A549 treated with RU486 at 1 μM for 4 hours (cell line): Measurements from ENCODE around the gene IKZF5. TPM values are rescaled to one million over a fixed set of nuclear protein-coding genes. Genes with fewer than 3 reads are reported as not detected.

Source experiments
- total RNA-seq: library from RNA; stranded (reverse); fragments of 200-300 nt; extraction: Qiagen RNA extraction; gene quantifications from 5 replicates; pipeline ENCODE4 v1.2.3, GENCODE V29; 2022; ENCODE audit warnings: low read depth

The IKZF5 gene, protein sequence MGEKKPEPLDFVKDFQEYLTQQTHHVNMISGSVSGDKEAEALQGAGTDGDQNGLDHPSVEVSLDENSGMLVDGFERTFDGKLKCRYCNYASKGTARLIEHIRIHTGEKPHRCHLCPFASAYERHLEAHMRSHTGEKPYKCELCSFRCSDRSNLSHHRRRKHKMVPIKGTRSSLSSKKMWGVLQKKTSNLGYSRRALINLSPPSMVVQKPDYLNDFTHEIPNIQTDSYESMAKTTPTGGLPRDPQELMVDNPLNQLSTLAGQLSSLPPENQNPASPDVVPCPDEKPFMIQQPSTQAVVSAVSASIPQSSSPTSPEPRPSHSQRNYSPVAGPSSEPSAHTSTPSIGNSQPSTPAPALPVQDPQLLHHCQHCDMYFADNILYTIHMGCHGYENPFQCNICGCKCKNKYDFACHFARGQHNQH
- total RNA-seq, result 4.5 to 7.8 TPM (median 7.0 TPM) in 5 replicates

DNA sequence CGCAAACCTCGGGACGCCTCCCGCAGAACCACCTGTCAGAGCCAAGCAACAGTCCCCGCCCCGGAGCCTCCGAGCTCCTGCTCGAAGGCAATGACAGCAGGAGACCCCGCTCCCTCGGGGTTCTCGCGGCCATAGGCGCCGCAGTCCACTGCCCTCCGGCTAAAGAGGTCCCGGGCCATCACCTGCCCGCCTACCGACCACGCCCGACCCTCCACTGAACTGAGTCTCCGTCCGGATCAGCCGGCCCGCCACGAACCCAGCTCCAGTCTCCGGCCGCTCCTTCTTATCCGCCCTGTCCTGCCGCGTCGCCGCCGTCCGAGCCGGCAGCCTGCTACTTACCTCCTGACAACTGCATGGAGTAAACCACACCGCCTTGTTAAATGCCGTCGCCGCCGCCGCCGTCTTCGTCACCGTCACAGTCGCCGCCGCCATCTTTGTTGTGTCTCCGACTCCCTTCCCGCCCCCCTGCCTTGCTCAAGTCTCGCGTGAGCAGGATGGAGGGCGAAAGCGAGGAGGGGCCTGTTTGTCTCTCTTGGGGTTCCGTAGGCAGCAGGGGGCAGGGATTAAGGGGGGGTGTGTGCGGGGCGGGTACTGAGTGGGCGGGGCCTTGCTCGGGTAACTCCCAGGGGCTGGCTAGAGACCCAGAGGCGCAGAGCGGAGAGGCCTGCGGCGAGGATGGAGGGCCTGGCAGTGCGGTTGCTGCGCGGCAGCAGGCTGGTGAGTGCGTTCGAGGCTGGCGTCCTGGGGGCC lies at the start of gene IKZF5, which contains the start of gene ACADSB:
TSS of gene IKZF5 (minus strand) at position 441 of the 750 bp plus-strand sequence. CDS start 10,170 bp downstream, outside the sequence.
TSS of gene ACADSB (plus strand) at position 652 of the 750 bp plus-strand sequence. CDS start at position 676, 24 bp downstream.

DNA sequence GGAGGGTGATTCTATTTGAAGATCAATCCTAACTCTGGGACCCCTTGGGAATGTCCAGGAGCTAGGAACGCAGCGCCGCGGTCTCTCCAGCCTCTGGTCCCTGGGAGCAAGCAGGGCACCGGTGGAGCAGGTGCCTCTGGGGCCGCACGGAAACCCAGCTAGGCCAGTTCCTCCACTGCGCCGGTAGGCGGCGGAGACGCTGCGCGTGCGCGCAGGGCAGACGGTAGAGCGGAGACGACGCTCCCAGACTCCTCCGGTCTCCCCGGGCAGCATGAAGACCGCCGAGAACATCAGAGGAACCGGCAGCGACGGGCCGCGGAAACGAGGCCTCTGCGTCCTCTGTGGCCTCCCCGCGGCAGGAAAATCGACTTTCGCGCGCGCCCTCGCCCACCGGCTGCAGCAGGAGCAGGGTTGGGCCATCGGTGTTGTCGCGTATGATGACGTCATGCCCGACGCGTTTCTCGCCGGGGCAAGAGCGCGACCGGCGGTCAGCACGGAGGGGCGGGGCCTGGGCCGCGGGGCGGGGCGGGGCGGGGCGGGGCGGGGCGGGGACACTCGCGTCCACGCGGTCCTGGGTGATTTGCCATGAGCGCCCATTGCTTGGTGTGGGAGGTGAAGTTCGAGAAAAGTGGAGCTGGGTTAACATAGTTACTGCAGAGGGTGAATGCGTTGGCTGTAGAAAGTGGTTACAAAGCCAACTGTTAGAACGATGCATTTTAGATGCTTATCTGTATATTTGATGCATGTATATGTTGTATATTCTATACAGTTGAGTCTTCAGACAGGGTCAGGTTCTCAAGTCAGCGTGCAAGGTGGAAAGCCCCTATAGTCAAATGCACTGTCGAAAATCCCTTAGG lies 28.2 kb downstream of the IKZF5 start, which contains the start of gene PSTK:
TSS of gene PSTK (plus strand) at position 193 of the 857 bp plus-strand sequence. CDS start at position 272, 79 bp downstream.

DNA sequence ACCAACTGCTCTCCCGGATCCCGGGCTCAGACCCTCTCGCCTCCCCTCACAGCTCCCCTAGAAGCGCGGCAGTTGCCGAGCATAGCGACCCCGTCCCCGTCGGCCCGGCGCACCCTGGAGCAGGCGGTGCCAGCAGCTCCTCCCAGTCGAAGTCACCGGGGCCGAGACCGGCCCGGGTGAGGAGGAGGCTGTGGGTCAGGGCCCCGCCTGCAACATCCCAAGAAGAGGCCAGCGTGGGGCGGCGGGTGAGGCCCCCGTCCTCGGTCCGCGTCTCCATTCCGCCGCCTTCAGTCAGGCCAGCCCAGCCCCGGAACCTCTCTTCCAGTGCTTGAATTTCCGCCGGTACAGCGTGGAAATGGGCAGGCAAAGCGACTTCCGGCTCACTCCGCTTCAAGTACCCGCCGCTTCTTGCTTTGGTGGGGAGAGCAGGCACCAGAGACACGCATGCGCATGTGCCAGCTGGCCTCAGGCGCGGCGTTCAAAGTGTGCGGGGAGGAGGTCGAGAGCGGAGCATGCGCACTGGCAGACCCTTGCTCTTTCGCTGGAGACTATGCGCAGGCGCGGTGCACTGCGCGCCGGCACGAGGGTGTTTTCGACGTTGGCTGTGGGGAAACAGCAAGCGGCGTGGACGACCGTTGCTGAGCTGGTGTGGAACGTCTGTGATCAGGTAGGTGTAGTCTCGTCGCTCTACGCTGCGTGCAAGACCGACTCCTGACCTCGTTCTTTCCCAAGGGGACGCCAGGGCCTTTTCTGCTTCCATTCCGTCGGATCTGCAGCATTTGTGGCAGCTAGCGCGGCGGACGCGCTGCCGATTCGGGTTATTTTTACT lies 54.5 kb downstream of the IKZF5 start, which contains the start of gene C10orf88:
TSS of gene C10orf88 (minus strand) at position 326 of the 829 bp plus-strand sequence. CDS start at position 277, 49 bp downstream.

Other genes with a start within 250 kb of the IKZF5 start
- gene CUZD1, start 162.9 kb downstream of the IKZF5 start, total RNA-seq, result 1.3 to 1.8 TPM (median 1.6 TPM) in 5 replicates
- gene FAM24B, start 129.2 kb downstream of the IKZF5 start, total RNA-seq, result 12.9 to 17.7 TPM (median 14.5 TPM) in 5 replicates
- not detected in 5 replicates for gene FAM24A, start 98.2 kb downstream of the IKZF5 start, total RNA-seq
- gene C10orf88, start 54.6 kb downstream of the IKZF5 start, total RNA-seq, result 5.0 to 11.0 TPM (median 8.9 TPM) in 5 replicates
- 4.5 to 7.0 TPM (median 4.6 TPM) in 5 replicates for gene PSTK, start 28.4 kb downstream of the IKZF5 start, total RNA-seq
- 6.0 to 8.4 TPM (median 6.8 TPM) in 5 replicates for gene ACADSB, start 211 bp upstream of the IKZF5 start, total RNA-seq
- 0.12 TPM in 1 of 5 replicates, not detected in the others for gene HMX3, start 127.2 kb upstream of the IKZF5 start, total RNA-seq
- gene HMX2, start 139.3 kb upstream of the IKZF5 start, total RNA-seq, result 0.10 to 0.22 TPM (median 0.15 TPM) in 3 of 5 replicates, not detected in the others
- gene BUB3, start 145.6 kb upstream of the IKZF5 start, total RNA-seq, result 167 to 192 TPM (median 176 TPM) in 5 replicates